H9 (cell line): ENCODE results near the gene ART4. TPM values are rescaled to one million over a fixed set of nuclear protein-coding genes. Genes with fewer than 3 reads are reported as not detected.

ENCODE experiments used
- DNase-seq: peaks from one replicate; pipeline ENCODE4 v3.0.0-alpha.2; 2017
- H2AFZ ChIP-seq: one replicate; pipeline ENCODE4 v1.6.1; 2013; ENCODE audit warnings: mild to moderate bottlenecking, low read length, control low read depth, moderate library complexity
- H2AK5ac ChIP-seq: 2 replicates; pipeline ENCODE4 v1.6.1; 2013; ENCODE audit warnings: low read length, control low read depth, mixed read lengths; ENCODE audit not compliant: insufficient read length
- H2BK120ac ChIP-seq: one replicate; pipeline ENCODE4 v1.6.1; 2013; ENCODE audit warnings: low read depth, mild to moderate bottlenecking, low read length, control low read depth, inconsistent platforms; ENCODE audit not compliant: poor library complexity, severe bottlenecking
- H2BK12ac ChIP-seq: 2 replicates; pipeline ENCODE4 v1.6.1; 2013; ENCODE audit warnings: low read length, control low read depth, mixed read lengths, low read depth; ENCODE audit not compliant: insufficient read length
- H2BK15ac ChIP-seq: 2 replicates; pipeline ENCODE4 v1.6.1; 2013; ENCODE audit warnings: low read depth, low read length, control low read depth
- H2BK20ac ChIP-seq: one replicate; pipeline ENCODE4 v1.6.1; 2013; ENCODE audit warnings: low read depth, mild to moderate bottlenecking, low read length, control low read depth, inconsistent platforms; ENCODE audit not compliant: poor library complexity, severe bottlenecking
- H2BK5ac ChIP-seq: 2 replicates; pipeline ENCODE4 v1.6.1; 2013; ENCODE audit warnings: low read length, control low read depth, mixed read lengths; ENCODE audit not compliant: insufficient read length
- H3K14ac ChIP-seq: 2 replicates; pipeline ENCODE4 v1.6.1; 2013; ENCODE audit warnings: low read length, control low read depth; ENCODE audit not compliant: insufficient read depth
- H3K18ac ChIP-seq: 2 replicates; pipeline ENCODE4 v1.6.1; 2013; ENCODE audit warnings: low read depth, mild to moderate bottlenecking, mixed read lengths, low read length, control low read depth; ENCODE audit not compliant: insufficient read length
- H3K23ac ChIP-seq: 2 replicates; pipeline ENCODE4 v1.6.1; 2013; ENCODE audit warnings: low read length, control low read depth, mixed read lengths, low read depth; ENCODE audit not compliant: insufficient read length
- H3K23me2 ChIP-seq: 2 replicates; pipeline ENCODE4 v1.6.1; 2013; ENCODE audit warnings: low read depth, mild to moderate bottlenecking, mixed read lengths, low read length, control low read depth; ENCODE audit not compliant: insufficient read length, poor library complexity, severe bottlenecking
- H3K27ac ChIP-seq: 2 replicates; pipeline ENCODE4 v1.5.1; 2013; ENCODE audit warnings: low read length, control low read depth, mixed read lengths, low read depth; ENCODE audit not compliant: insufficient read length
- H3K27me3 ChIP-seq: 2 replicates; pipeline ENCODE4 v1.6.1; 2013; ENCODE audit warnings: low read length, control low read depth, inconsistent platforms; ENCODE audit not compliant: insufficient read depth
- H3K4ac ChIP-seq: 2 replicates; pipeline ENCODE4 v1.6.1; 2013; ENCODE audit warnings: low read depth, mild to moderate bottlenecking, control low read depth, inconsistent platforms, low read length, moderate library complexity
- H3K4me1 ChIP-seq: 2 replicates; pipeline ENCODE4 v1.6.1; 2013; ENCODE audit warnings: low read length, control low read depth, inconsistent platforms; ENCODE audit not compliant: insufficient read depth
- H3K4me2 ChIP-seq: 2 replicates; pipeline ENCODE4 v1.6.1; 2013; ENCODE audit warnings: low read length, control low read depth, mixed read lengths; ENCODE audit not compliant: insufficient read length, insufficient read depth
- H3K56ac ChIP-seq: 2 replicates; pipeline ENCODE4 v1.6.1; 2013; ENCODE audit warnings: low read depth, mild to moderate bottlenecking, mixed read lengths, low read length, control low read depth; ENCODE audit not compliant: insufficient read length
- H3K79me1 ChIP-seq: 2 replicates; pipeline ENCODE4 v1.6.1; 2013; ENCODE audit warnings: low read depth, mild to moderate bottlenecking, moderate library complexity, low read length, control low read depth, inconsistent platforms; ENCODE audit not compliant: insufficient read depth, poor library complexity, severe bottlenecking
- H3K79me2 ChIP-seq: 2 replicates; pipeline ENCODE4 v1.6.1; 2013; ENCODE audit warnings: low read length, control low read depth, inconsistent platforms; ENCODE audit not compliant: insufficient read depth
- H3K9ac ChIP-seq: 2 replicates; pipeline ENCODE4 v1.6.1; 2013; ENCODE audit warnings: low read length, control low read depth, mixed read lengths; ENCODE audit not compliant: insufficient read length; ENCODE audit errors: extremely low read depth
- H3K9me3 ChIP-seq: one replicate; pipeline ENCODE4 v1.6.1; 2013; ENCODE audit warnings: low read depth, low read length, inconsistent platforms; ENCODE audit not compliant: control insufficient read depth
- H3T11ph ChIP-seq: one replicate; pipeline ENCODE4 v1.6.1; 2013; ENCODE audit warnings: mild to moderate bottlenecking, low read length, control low read depth, inconsistent platforms
- H4K20me1 ChIP-seq: one replicate; pipeline ENCODE4 v1.6.1; 2013; ENCODE audit not compliant: control insufficient read depth, insufficient read length, insufficient read depth
- H4K5ac ChIP-seq: 2 replicates; pipeline ENCODE4 v1.6.1; 2013; ENCODE audit warnings: low read depth, mild to moderate bottlenecking, mixed read lengths, low read length, control low read depth; ENCODE audit not compliant: insufficient read length
- H4K8ac ChIP-seq: replicated peaks from 2 replicates; pipeline ENCODE4 v1.6.1; 2013; ENCODE audit warnings: low read length, control low read depth, mixed read lengths, low read depth; ENCODE audit not compliant: insufficient read length
- H4K91ac ChIP-seq: 2 replicates; pipeline ENCODE4 v1.6.1; 2013; ENCODE audit warnings: low read depth, mild to moderate bottlenecking, moderate library complexity, mixed read lengths, low read length, control low read depth; ENCODE audit not compliant: insufficient read length
- H3K27ac Mint-ChIP-seq, 3 experiments: 2 replicates in 2 of 3; 3 replicates in 1 of 3; pipeline ENCODE4 v1.8.0; 2020 to 2021; ENCODE audit warnings: mixed read lengths in 3 of 3, mild to moderate bottlenecking in 1 of 3, moderate library complexity in 1 of 3
- H3K27me3 Mint-ChIP-seq: 2 replicates; pipeline ENCODE4 v1.8.0; 2021; ENCODE audit warnings: low read depth, mild to moderate bottlenecking, moderate library complexity, mixed read lengths
- H3K36me3 Mint-ChIP-seq, 3 experiments: 2 replicates in 2 of 3; 3 replicates in 1 of 3; pipeline ENCODE4 v1.8.0; 2020 to 2021; ENCODE audit warnings: low read depth in 3 of 3, mixed read lengths in 3 of 3; ENCODE audit not compliant: insufficient read depth in 1 of 3
- H3K4me1 Mint-ChIP-seq, 2 experiments: 2 replicates each; pipeline ENCODE4 v1.8.0; 2020; ENCODE audit warnings: mixed read lengths in 2 of 2
- H3K4me3 Mint-ChIP-seq, 2 experiments: 2 replicates in 1 of 2; 3 replicates in 1 of 2; pipeline ENCODE4 v1.8.0; 2020 to 2021; ENCODE audit warnings: mild to moderate bottlenecking in 2 of 2, mixed read lengths in 2 of 2, moderate library complexity in 1 of 2
- H3K9me3 Mint-ChIP-seq, 2 experiments: 2 replicates in 1 of 2; 3 replicates in 1 of 2; pipeline ENCODE4 v1.8.0; 2020; ENCODE audit warnings: mild to moderate bottlenecking in 2 of 2, mixed read lengths in 2 of 2, moderate library complexity in 1 of 2
- CTCF ChIP-seq: fragments of 200-600 bp; sonication (generic); conservative IDR thresholded peaks from 3 replicates; pipeline ENCODE4 v1.8.0; 2021; ENCODE audit warnings: antibody characterized with exemption, mild to moderate bottlenecking
- total RNA-seq: library from RNA; stranded (reverse); gene quantifications from 2 replicates; pipeline ENCODE4 v1.2.1, GENCODE V29; 2021

ART4 gene
- total RNA-seq, 1 experiment from 2014 or later, result not detected

DNA sequence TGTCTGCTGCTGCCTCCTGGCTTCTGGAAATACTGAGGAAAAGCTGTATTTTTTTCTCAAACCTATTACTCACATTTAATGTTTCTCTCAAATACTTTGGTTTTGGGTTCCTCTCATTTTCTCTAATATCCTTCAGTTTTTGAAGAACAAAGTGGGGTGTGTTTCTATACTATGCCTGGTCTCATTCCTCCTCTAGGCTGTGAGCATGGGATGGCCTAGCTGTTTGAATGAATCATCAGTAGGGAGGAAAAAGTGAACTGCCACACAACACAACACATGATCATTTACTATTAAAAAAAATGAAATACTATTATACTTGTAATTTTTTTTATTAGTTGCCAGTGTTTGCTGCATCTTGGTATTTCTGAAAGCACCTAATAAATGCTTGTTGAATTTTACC, 18.1 kb downstream of the ART4 start:
- H3T11ph ChIP-seq, result no peak overlapping the region
- H4K91ac ChIP-seq, result no peak overlapping the region
- no peaks in the 10 kb centered on the region for H4K20me1 ChIP-seq
- H2BK15ac ChIP-seq, result no peak overlapping the region
- TF ChIP-seq CTCF, result no peak
- no peak overlapping the region for H2BK20ac ChIP-seq
- no peak overlapping the region for H4K8ac ChIP-seq
- DNase-seq, result no peak
- no peak overlapping the region for H3K14ac ChIP-seq
- H3K4ac ChIP-seq, result no peak overlapping the region
- no peak overlapping the region for H2AFZ ChIP-seq
- no peaks in the 10 kb centered on the region for H3K79me1 ChIP-seq
- H3K18ac ChIP-seq, result no peak overlapping the region
- no peak overlapping the region for H3K27ac ChIP-seq
- H2BK120ac ChIP-seq, result no peak overlapping the region
- H3K4me2 ChIP-seq, result no peak overlapping the region
- no peaks in the 10 kb centered on the region for H3K9me3 ChIP-seq
- no peaks in the 10 kb centered on the region; the same call in 1 of the 2 replicates for H3K79me2 ChIP-seq
- H3K9ac ChIP-seq, result no peak overlapping the region
- no peak overlapping the region for H2BK12ac ChIP-seq
- H3K27me3 Mint-ChIP-seq, result no peaks in the 10 kb centered on the region
- H3K23ac ChIP-seq, result no peak overlapping the region
- H3K9me3 Mint-ChIP-seq, result no peaks in the 10 kb centered on the region
- H3K4me1 Mint-ChIP-seq, result peaks cover 3 to 9% of the 10 kb centered on the region in 2 experiments
- no peaks in the 10 kb centered on the region for H3K27me3 ChIP-seq
- H4K5ac ChIP-seq, result no peak overlapping the region
- H3K27ac Mint-ChIP-seq, result no peak overlapping the region
- no peaks in the 10 kb centered on the region for H3K36me3 Mint-ChIP-seq
- H2BK5ac ChIP-seq, result no peak overlapping the region
- H2AK5ac ChIP-seq, result no peak overlapping the region
- no peak overlapping the region for H3K4me3 Mint-ChIP-seq
- no peaks in the 10 kb centered on the region for H3K23me2 ChIP-seq
- H3K4me1 ChIP-seq, result peaks cover 2% of the 10 kb centered on the region; the same call in 1 of the 2 replicates
- H3K56ac ChIP-seq, result no peak overlapping the region
